Naive thymus-derived CD8-positive, alpha-beta T cell (primary cell): ENCODE measurements around the gene ZNF273. TPM values are rescaled to one million over a fixed set of nuclear protein-coding genes. Genes with fewer than 3 reads are reported as not detected.
"Not testable (repeated sequence)": the region's sequence is repeated elsewhere in the genome, so short reads cannot be mapped to it uniquely, and the experiment has no call there.

Source experiments
- ATAC-seq, 2 donors: fragments of 150-1000 bp; cut with Tn5 transposase in 1 of 2; sonication (Bioruptor Pico), chemical (Tn5 transposase) in 1 of 2; 1 replicate in 1 of 2; 2 replicates in 1 of 2; pipeline ENCODE4 v1.10.0; 2021; ENCODE audit warnings: mild to moderate bottlenecking in 2 of 2, moderate library complexity in 2 of 2
- POLR2A ChIA-PET: fragments of 350-600 bp; sonication (Branson Sonifier 250); formaldehyde crosslinking; loops from one replicate; lab custom pipeline; 2021; ENCODE audit warnings: antibody characterized with exemption; lab: Charles Lee
- DNase-seq, 10 donors: peaks; one replicate each; pipeline versions ENCODE4 v3.0.0 to v3.0.0-alpha.2; 2020 to 2022
- H3K27ac Mint-ChIP-seq, 10 donors: one replicate each; pipeline ENCODE4 v1.8.0; 2020 to 2022; ENCODE audit warnings: mild to moderate bottlenecking in 10 of 10, mixed read lengths in 10 of 10, moderate library complexity in 4 of 10, inconsistent platforms in 1 of 10
- H3K27me3 Mint-ChIP-seq, 5 donors: one replicate each; pipeline ENCODE4 v1.8.0; 2021 to 2022; ENCODE audit warnings: mixed read lengths in 5 of 5
- H3K36me3 Mint-ChIP-seq, 3 donors: one replicate each; pipeline ENCODE4 v1.8.0; 2020 to 2022; ENCODE audit warnings: mixed read lengths in 3 of 3, mild to moderate bottlenecking in 2 of 3, inconsistent platforms in 1 of 3
- H3K4me1 Mint-ChIP-seq, 4 donors: one replicate each; pipeline ENCODE4 v1.8.0; 2021 to 2022; ENCODE audit warnings: mixed read lengths in 4 of 4
- H3K4me3 Mint-ChIP-seq, 10 donors: one replicate each; pipeline ENCODE4 v1.8.0; 2020 to 2022; ENCODE audit warnings: mild to moderate bottlenecking in 10 of 10, mixed read lengths in 10 of 10, moderate library complexity in 6 of 10, inconsistent platforms in 1 of 10
- H3K9me3 Mint-ChIP-seq, 9 donors: one replicate each; pipeline ENCODE4 v1.8.0; 2020 to 2022; ENCODE audit warnings: mixed read lengths in 9 of 9, mild to moderate bottlenecking in 3 of 9, inconsistent platforms in 1 of 9, moderate library complexity in 1 of 9
- polyA plus RNA-seq, 3 donors: library from polyadenylated mRNA; unstranded; fragments of 300-500 nt; fragmentation: Illumina TruSeq; gene quantifications; one replicate each; pipeline ENCODE4 v1.2.3, GENCODE V29; 2021
- total RNA-seq, 8 experiments: library from RNA in 2 of 8; stranded (reverse) in 2 of 8; gene quantifications; one replicate each; pipeline ENCODE4 v1.2.3 and lab custom pipeline; 2021 to 2026

Gene ZNF273
- total and polyA plus RNA-seq, 5 experiments from 2014 or later: 3.6 to 9.5 (median 4.6) TPM

- Mint-ChIP-seq H3K27me3 (peaks cover 4 to 27% (median 17%) of the 10 kb centered on the region in 5 donors), H3K27ac (no peak overlapping the region), H3K36me3 (peaks cover 0 to 3% (median 0%) of the 10 kb centered on the region in 3 donors), H3K4me1 (peaks cover 4 to 8% (median 5%) of the 10 kb centered on the region in 4 donors), H3K9me3 (no peaks in the 10 kb centered on the region), H3K4me3 (no peak overlapping the region)
- ATAC-seq (no peak), DNase-seq (no peak)
- POLR2A ChIA-PET: no interaction called here
These were observed 9.7 kb upstream of the ZNF273 start for GRCh38 chr7:64893401-64893800.

GRCh38 chr7:64902461-64902805 is 640 bp upstream of the ZNF273 start:
- POLR2A ChIA-PET: interaction anchor here (1.0 to 1.4 kb wide), 6 partner anchors 104 to 1591 kb away, joined by 3 to 16 read pairs (median 4); partner anchors contain the start of genes ERV3-1, ZNF138, ZNF736 and ZNF92
- not testable (repeated sequence) for DNase-seq, ATAC-seq, H3K27me3 Mint-ChIP-seq, H3K36me3 Mint-ChIP-seq, H3K9me3 Mint-ChIP-seq
- H3K4me3 Mint-ChIP-seq: peak overlapping the region; percentile 93 to 98 (median 96)
- H3K27ac Mint-ChIP-seq: peak overlapping the region in 8 of 10 donors; percentile 67 to 98 (median 97)
- H3K4me1 Mint-ChIP-seq: peaks cover 17 to 50% (median 39%) of the 10 kb centered on the region in 4 donors

- peak overlapping the region; percentile 90 to 98 (median 97) for H3K27ac Mint-ChIP-seq
These were observed 935 bp downstream of the ZNF273 start for GRCh38 chr7:64904008-64904407.

GRCh38 chr7:64905133-64905532 is 2.1 kb downstream of the ZNF273 start:
- no peaks in the 10 kb centered on the region for H3K27me3 Mint-ChIP-seq
- H3K36me3 Mint-ChIP-seq: peaks cover 0 to 15% (median 6%) of the 10 kb centered on the region in 3 donors
- H3K4me1 Mint-ChIP-seq: peaks cover 21 to 72% (median 56%) of the 10 kb centered on the region in 4 donors
- H3K27ac Mint-ChIP-seq: peak overlapping the region in 3 of 10 donors; percentile 16 to 48 (median 26)
- peak overlapping the region in 8 of 10 donors; percentile 40 to 96 (median 64) for H3K4me3 Mint-ChIP-seq
- H3K9me3 Mint-ChIP-seq: peaks cover 0 to 4% (median 0%) of the 10 kb centered on the region in 9 donors
- POLR2A ChIA-PET: interaction anchor here (0.6 to 0.7 kb wide), 3 partner anchors 17 to 1229 kb away, joined by 3 read pairs; no protein-coding TSS in a partner anchor
- ATAC-seq (no peak), DNase-seq (no peak)

More at GRCh38 chr7:64904008-64904407, 935 bp downstream of the ZNF273 start:
- POLR2A ChIA-PET: interaction anchor here (1.3 to 1.4 kb wide), 2 partner anchors 16 to 103 kb away, joined by 3 to 4 read pairs; partner anchors contain the start of gene ERV3-1
- Mint-ChIP-seq H3K27me3 (no peaks in the 10 kb centered on the region), H3K36me3 (peaks cover 0 to 9% (median 0%) of the 10 kb centered on the region in 3 donors), H3K4me1 (peaks cover 21 to 66% (median 51%) of the 10 kb centered on the region in 4 donors), H3K4me3 (peak overlapping the region; percentile 93 to 98 (median 96)), H3K9me3 (no peaks in the 10 kb centered on the region)
- DNase-seq: no peak
- no peak for ATAC-seq

- ATAC-seq: no peak
- H3K4me3 Mint-ChIP-seq: peak overlapping the region in 8 of 10 donors; percentile 18 to 67 (median 60)
- no peak for DNase-seq
- peaks cover 21 to 76% (median 57%) of the 10 kb centered on the region in 4 donors for H3K4me1 Mint-ChIP-seq
- H3K27me3 Mint-ChIP-seq: no peaks in the 10 kb centered on the region
- H3K9me3 Mint-ChIP-seq: peaks cover 0 to 4% (median 0%) of the 10 kb centered on the region in 9 donors
- peaks cover 0 to 16% (median 9%) of the 10 kb centered on the region in 3 donors for H3K36me3 Mint-ChIP-seq
- POLR2A ChIA-PET: interaction anchor here (0.6 to 0.7 kb wide), 2 partner anchors 17 to 236 kb away, joined by 3 read pairs; no protein-coding TSS in a partner anchor
- H3K27ac Mint-ChIP-seq: peak overlapping the region in 6 of 10 donors; percentile 16 to 49 (median 38)
These were observed 2.5 kb downstream of the ZNF273 start for GRCh38 chr7:64905547-64905946.

GRCh38 chr7:64907641-64908326 is 4.7 kb downstream of the ZNF273 start:
- POLR2A ChIA-PET: interaction anchor here (1.1 kb wide), 1 partner anchor 113 kb away, joined by 3 read pairs; the partner anchor contains the start of gene ZNF138

GRCh38 chr7:64908358-64908757 is 5.3 kb downstream of the ZNF273 start:
- DNase-seq (no peak), ATAC-seq (no peak)
- POLR2A ChIA-PET: interaction anchor here (1.1 kb wide), 1 partner anchor 114 kb away, joined by 3 read pairs; the partner anchor contains the start of gene ZNF138
- H3K9me3 Mint-ChIP-seq: peaks cover 0 to 17% (median 4%) of the 10 kb centered on the region in 9 donors
- no peaks in the 10 kb centered on the region for H3K27me3 Mint-ChIP-seq
- peak overlapping the region in 1 of 10 donors; percentile 34 for H3K4me3 Mint-ChIP-seq
- peaks cover 10 to 24% (median 21%) of the 10 kb centered on the region in 3 donors for H3K36me3 Mint-ChIP-seq
- peak overlapping the region in 5 of 10 donors; percentile 2 to 43 (median 23) for H3K27ac Mint-ChIP-seq
- peaks cover 19 to 72% (median 57%) of the 10 kb centered on the region in 4 donors for H3K4me1 Mint-ChIP-seq

More at GRCh38 chr7:64907641-64908326, 4.7 kb downstream of the ZNF273 start:
- H3K4me3 Mint-ChIP-seq: peak overlapping the region in 5 of 10 donors; percentile 9 to 59 (median 27)
- peaks cover 8 to 21% (median 18%) of the 10 kb centered on the region in 3 donors for H3K36me3 Mint-ChIP-seq
- peaks cover 19 to 75% (median 58%) of the 10 kb centered on the region in 4 donors for H3K4me1 Mint-ChIP-seq
- no peaks in the 10 kb centered on the region for H3K27me3 Mint-ChIP-seq
- H3K9me3 Mint-ChIP-seq: peaks cover 0 to 14% (median 4%) of the 10 kb centered on the region in 9 donors
- DNase-seq (no peak), ATAC-seq (no peak)
- peak overlapping the region in 5 of 10 donors; percentile 24 to 69 (median 33) for H3K27ac Mint-ChIP-seq

- Mint-ChIP-seq H3K27ac (no peak overlapping the region), H3K36me3 (peaks cover 21 to 58% (median 45%) of the 10 kb centered on the region in 3 donors), H3K9me3 (peaks cover 0 to 48% (median 12%) of the 10 kb centered on the region in 9 donors), H3K4me3 (no peak overlapping the region), H3K4me1 (peaks cover 0 to 27% (median 16%) of the 10 kb centered on the region in 4 donors), H3K27me3 (no peaks in the 10 kb centered on the region)
- ATAC-seq: no peak
- DNase-seq: no peak
- POLR2A ChIA-PET: no interaction called here
These were observed 11.5 kb downstream of the ZNF273 start for GRCh38 chr7:64914557-64914956.

GRCh38 chr7:64915301-64915700 is 12.2 kb downstream of the ZNF273 start:
- H3K27me3 Mint-ChIP-seq, POLR2A ChIA-PET, H3K4me3 Mint-ChIP-seq, ATAC-seq, H3K27ac Mint-ChIP-seq, DNase-seq: not testable (repeated sequence)
- H3K9me3 Mint-ChIP-seq: peaks cover 0 to 50% (median 16%) of the 10 kb centered on the region in 9 donors
- H3K36me3 Mint-ChIP-seq: peaks cover 28 to 59% (median 46%) of the 10 kb centered on the region in 3 donors
- peaks cover 0 to 19% (median 13%) of the 10 kb centered on the region in 4 donors for H3K4me1 Mint-ChIP-seq

GRCh38 chr7:64928252-64929187 is 25.4 kb downstream of the ZNF273 start:
- ATAC-seq, H3K4me3 Mint-ChIP-seq, H3K27ac Mint-ChIP-seq, H3K4me1 Mint-ChIP-seq, POLR2A ChIA-PET, H3K27me3 Mint-ChIP-seq, DNase-seq: not testable (repeated sequence)
- Mint-ChIP-seq H3K9me3 (peaks cover 11 to 83% (median 42%) of the 10 kb centered on the region in 9 donors), H3K36me3 (peaks cover 45 to 80% (median 55%) of the 10 kb centered on the region in 3 donors)

GRCh38 chr7:64934478-64934877 is 31.4 kb downstream of the ZNF273 start:
- H3K27ac Mint-ChIP-seq: no peak overlapping the region
- H3K27me3 Mint-ChIP-seq: no peaks in the 10 kb centered on the region
- H3K9me3 Mint-ChIP-seq: peaks cover 0 to 74% (median 17%) of the 10 kb centered on the region in 9 donors
- DNase-seq (no peak), ATAC-seq (no peak)
- no peaks in the 10 kb centered on the region for H3K4me1 Mint-ChIP-seq
- POLR2A ChIA-PET: no interaction called here
- peaks cover 5 to 30% (median 15%) of the 10 kb centered on the region in 3 donors for H3K36me3 Mint-ChIP-seq
- H3K4me3 Mint-ChIP-seq: no peak overlapping the region
